K562 (cell line): ENCODE measurements around the gene RPF1. TPM values are rescaled to one million over a fixed set of nuclear protein-coding genes. Genes with fewer than 3 reads are reported as not detected.

ENCODE experiments used
- ATAC-seq: fragments of 200-7000 bp; cut with Tn5 transposase; 3 replicates; pipeline ENCODE4 v1.9.1; 2020; ENCODE audit warnings: moderate library complexity
- BruUV-seq: library from RNA; stranded (reverse); fragments of 400-500 nt; replicated peaks from 2 replicates; lab custom pipeline; 2021; lab: Mats Ljungman, UMichigan
- CTCF ChIA-PET: fragments of 300-600 bp; formaldehyde crosslinking; extraction: SDS; loops from one replicate; lab custom pipeline; 2021; ENCODE audit warnings: low intra/inter-chr PET ratio; lab: Yijun Ruan, JAX
- POLR2A ChIA-PET: fragments of 300-600, 350-650 bp; sonication (Branson Sonifier 250); formaldehyde crosslinking; extraction: SDS; loops from one replicate; lab custom pipeline; 2021; ENCODE audit warnings: antibody characterized with exemption, inconsistent platforms; lab: Yijun Ruan, JAX
- DNase-seq, 4 experiments: peaks; one replicate each; pipeline versions ENCODE4 v3.0.0 to v3.0.0-alpha.2; 2011 to 2018; ENCODE audit warnings: low spot score in 3 of 4, mixed read lengths in 3 of 4; ENCODE audit errors: extremely low read depth in 1 of 4
- FAIRE-seq: peaks from 2 replicates; lab custom pipeline; 2011; peaks lifted over from hg19 to GRCh38; lab: Jason Lieb, UNC
- H2AFZ ChIP-seq: 2 replicates; pipeline ENCODE4 v1.6.0; 2011; ENCODE audit warnings: low read depth, low read length, control low read depth, inconsistent platforms
- H3K27ac ChIP-seq: fragments of 200-600 bp; 3 replicates; pipeline ENCODE4 v1.8.0; 2011; ENCODE audit warnings: low read depth, mild to moderate bottlenecking, control low read depth, inconsistent platforms, low read length, moderate library complexity, mixed read lengths; ENCODE audit errors: extremely low read depth
- H3K27me3 ChIP-seq, 2 experiments: fragments of 300-600 bp in 1 of 2; 2 replicates in 1 of 2; 3 replicates in 1 of 2; pipeline versions ENCODE4 v1.6.0 to v1.8.0; 2011; ENCODE audit warnings: inconsistent platforms in 2 of 2, low read length in 2 of 2, mild to moderate bottlenecking in 1 of 2, mixed read lengths in 1 of 2, moderate library complexity in 1 of 2; ENCODE audit not compliant: control insufficient read depth in 2 of 2, insufficient read depth in 2 of 2
- H3K36me3 ChIP-seq: fragments of 300-600 bp; 3 replicates; pipeline ENCODE4 v1.8.0; 2011; ENCODE audit warnings: mild to moderate bottlenecking, low read length, inconsistent platforms; ENCODE audit not compliant: control insufficient read depth, insufficient read depth
- H3K4me1 ChIP-seq, 2 experiments: fragments of 200-600 bp in 1 of 2; replicated peaks in 1 of 2; 2 replicates in 1 of 2; 3 replicates in 1 of 2; pipeline versions ENCODE4 v1.5.1 to v1.8.0; 2011; ENCODE audit warnings: inconsistent platforms in 2 of 2, low read length in 2 of 2, mild to moderate bottlenecking in 1 of 2, mixed read lengths in 1 of 2, moderate library complexity in 1 of 2; ENCODE audit not compliant: control insufficient read depth in 2 of 2, insufficient read depth in 2 of 2
- H3K4me2 ChIP-seq: 2 replicates; pipeline ENCODE4 v1.6.1; 2011; ENCODE audit warnings: low read length, control low read depth, inconsistent platforms, mixed read lengths; ENCODE audit not compliant: insufficient read depth
- H3K4me3 ChIP-seq: fragments of 200-600 bp; sonication (generic), shearing (Covaris generic); 2 replicates; pipeline ENCODE4 v1.5.1; 2016; ENCODE audit warnings: control low read depth, inconsistent platforms
- H3K79me2 ChIP-seq: fragments of 200-600 bp; 3 replicates; pipeline ENCODE4 v1.8.0; 2011; ENCODE audit warnings: low read length, inconsistent platforms; ENCODE audit not compliant: control insufficient read depth, insufficient read depth
- H3K9ac ChIP-seq, 2 experiments: 2 replicates each; pipeline versions ENCODE4 v1.6.0 to v1.6.1; 2011; ENCODE audit warnings: low read depth in 2 of 2, low read length in 2 of 2, control low read depth in 1 of 2, inconsistent platforms in 1 of 2, mild to moderate bottlenecking in 1 of 2, mixed read lengths in 1 of 2; ENCODE audit not compliant: insufficient read depth in 1 of 2
- H3K9me1 ChIP-seq: one replicate; pipeline ENCODE4 v1.6.0; 2011; ENCODE audit warnings: inconsistent platforms, mild to moderate bottlenecking, low read length, moderate library complexity; ENCODE audit not compliant: control insufficient read depth, insufficient read depth
- H3K9me3 ChIP-seq: replicated peaks from 2 replicates; pipeline ENCODE4 v1.5.1; 2011; ENCODE audit warnings: low read depth, low read length, inconsistent platforms; ENCODE audit not compliant: control insufficient read depth, insufficient read depth
- H4K20me1 ChIP-seq: replicated peaks from 2 replicates; pipeline ENCODE4 v1.6.1; 2011; ENCODE audit warnings: low read length, inconsistent platforms, mixed read lengths; ENCODE audit not compliant: control insufficient read depth, insufficient read depth
- ZFX ChIP-seq: sonication (generic); formaldehyde crosslinking; IDR thresholded peaks from 2 replicates; pipeline ENCODE4 v1.8.0; 2022; ENCODE audit warnings: mild to moderate bottlenecking, missing genetic modification reagents, moderate library complexity
- WGBS: fragments of 100-300 bp; shearing (Covaris generic); methylation state at CpG from one replicate; pipeline ENCODE4 v1.1.6; 2016; ENCODE audit warnings: low coverage, mixed read lengths; ENCODE audit not compliant: insufficient coverage; ENCODE audit errors: missing lambda C conversion rate; 5-methylcytosine and 5-hydroxymethylcytosine counted together
- in situ Hi-C: fragments of 300-500 bp; cut with MboI; formaldehyde crosslinking; loops from 4 replicates; pipeline ENCODE4 v1.15.0; 2018; ENCODE audit warnings: inconsistent platforms, mixed read lengths
- intact Hi-C: fragments of 100-400 bp; cut with micrococcal nuclease; formaldehyde crosslinking; loops from 2 replicates; pipeline ENCODE4 v1.14.2; 2022
- polyA plus RNA-seq, 8 experiments: library from polyadenylated mRNA; depleted of rRNA in 4 of 8; stranded (reverse) in 5 of 8; unstranded in 3 of 8; fragments of >200 nt; fragmentation: Nextera tagmentation in 2 of 8; fragmentation: Illumina TruSeq in 1 of 8; extraction: Ambion mirVana in 2 of 8; extraction: Trizol in 1 of 8; gene quantifications; 2 replicates each; pipeline versions ENCODE4 v1.2.1 to v1.2.3, GENCODE V29; 2011 to 2014; ENCODE audit warnings: inconsistent platforms in 1 of 8, missing spikeins in 1 of 8
- total RNA-seq, 7 experiments: library from RNA; depleted of rRNA in 6 of 7; stranded (reverse); fragments of >200 nt in 6 of 7; fragmentation: Illumina TruSeq in 2 of 7; extraction: Trizol in 2 of 7; gene quantifications; 2 replicates each; pipeline versions ENCODE4 v1.2.1 to v1.2.3, GENCODE V29; 2011 to 2021; ENCODE audit warnings: low replicate concordance in 1 of 7
- TF ChIP-seq, protein P1 (sequence below), 2 experiments: fragments of 450-650 bp in 1 of 2; sonication (generic) in 1 of 2; formaldehyde crosslinking in 1 of 2; IDR thresholded peaks; 2 replicates each; pipeline versions ENCODE4 v1.7.1 to v1.9.0; 2016 to 2022; ENCODE audit warnings: inconsistent platforms in 1 of 2, mild to moderate bottlenecking in 1 of 2, missing genetic modification reagents in 1 of 2
- TF ChIP-seq, protein P2 (sequence below): fragments of 250-450 bp; sonication (Bioruptor Pico); IDR thresholded peaks from 2 replicates; pipeline ENCODE4 v1.5.0; 2022; ENCODE audit warnings: mild to moderate bottlenecking
- TF ChIP-seq, protein P3 (sequence below): sonication (generic); IDR thresholded peaks from 2 replicates; pipeline ENCODE4 v1.6.1; 2016
- TF ChIP-seq, protein P4 (sequence below): sonication (generic); formaldehyde crosslinking; IDR thresholded peaks from 2 replicates; pipeline ENCODE4 v1.8.0; 2022; ENCODE audit warnings: mild to moderate bottlenecking, missing genetic modification reagents

Gene RPF1
- total and polyA plus RNA-seq, 9 of the 15 experiments (the other 6 are each of a cell fraction or from before 2014, with no cell fraction given) = 52.4 to 156 (median 90.2) TPM

DNA sequence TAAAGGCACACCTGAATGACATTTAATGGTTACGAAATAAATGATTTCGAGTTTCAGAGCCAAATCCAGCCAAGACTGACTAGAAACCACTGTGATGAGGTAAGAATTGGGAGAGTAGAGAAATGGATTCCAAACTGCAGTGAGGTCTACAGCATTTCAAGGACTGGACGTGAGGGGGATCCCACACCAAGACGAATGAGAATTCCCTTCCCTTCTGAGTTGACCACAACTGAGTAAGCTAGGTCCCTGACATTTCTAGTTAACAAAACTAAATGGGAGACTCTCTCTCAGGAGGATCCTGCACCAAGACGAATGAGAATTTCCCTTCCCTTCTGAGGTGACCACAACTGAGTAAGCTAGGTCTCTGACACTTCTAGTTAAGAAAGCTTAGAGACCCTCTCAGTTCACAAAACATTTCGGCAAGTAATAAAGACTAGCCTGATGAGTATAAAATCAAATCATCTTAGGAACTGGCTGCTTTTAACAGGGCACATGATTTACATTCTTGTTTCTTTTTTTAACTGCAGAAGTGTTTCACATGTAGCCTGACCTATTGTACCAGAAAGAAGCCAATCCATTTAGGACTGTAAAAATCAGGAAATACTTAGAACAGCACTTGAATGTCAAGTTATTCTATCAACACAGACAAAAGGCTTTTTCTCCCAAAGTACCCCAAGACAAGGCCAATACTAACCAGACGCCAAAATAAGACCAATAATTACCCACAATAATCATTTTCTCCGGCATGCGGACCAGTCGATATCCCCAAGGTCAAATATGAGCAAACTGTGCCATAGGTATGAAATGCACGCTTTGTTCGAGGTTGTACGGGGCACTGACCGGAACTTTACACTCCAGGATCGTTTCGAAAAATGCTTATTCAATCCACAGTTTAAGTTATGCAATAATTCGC, 25.8 kb downstream of the RPF1 start:
- Histone ChIP-seq H4K20me1 (peaks cover 18% of the 10 kb centered on the region), H3K9me3 (no peaks in the 10 kb centered on the region; the same call in 1 of the 2 replicates), H3K27ac (peak overlapping the region; percentile 97), H3K9me1 (no peaks in the 10 kb centered on the region), H3K36me3 (peaks cover 52% of the 10 kb centered on the region), H3K4me3 (peak overlapping the region; percentile 69), H3K4me2 (peak overlapping the region; percentile 98), H2AFZ (peak overlapping the region; percentile 83; the same call in 1 of the 2 replicates), H3K79me2 (peaks cover 82% of the 10 kb centered on the region), H3K4me1 (peaks cover 4 to 10% of the 10 kb centered on the region in 2 experiments; a peak in 4 of 5 replicates), H3K27me3 (no peaks in the 10 kb centered on the region), H3K9ac (peak overlapping the region; percentile 98 to 99)
- in situ Hi-C loops (no loop called here), intact Hi-C loops (loop anchor here (2.0 to 10.0 kb wide), 3 partner anchors 70 to 200 kb away; partner anchors contain the start of genes CTBS and SAMD13)
- ChIA-PET POLR2A (interaction anchor here (0.6 to 4.1 kb wide), 9 partner anchors 9 to 110 kb away, joined by 3 to 34 read pairs (median 4); no protein-coding TSS in a partner anchor), CTCF (interaction anchor here (0.7 to 1.1 kb wide), 3 partner anchors 21 to 133 kb away, joined by 3 to 7 read pairs (median 4); no protein-coding TSS in a partner anchor)
- WGBS = 1% methylated on average over 17 of the region's 17 CpGs
- peak in 2 of 4 experiments; percentile 25 to 53 for DNase-seq
- BruUV-seq = TSS peak; percentile 41
- FAIRE-seq = peak; percentile 70
- ATAC-seq = peak; percentile 11
- TF ChIP-seq, protein P1, sequence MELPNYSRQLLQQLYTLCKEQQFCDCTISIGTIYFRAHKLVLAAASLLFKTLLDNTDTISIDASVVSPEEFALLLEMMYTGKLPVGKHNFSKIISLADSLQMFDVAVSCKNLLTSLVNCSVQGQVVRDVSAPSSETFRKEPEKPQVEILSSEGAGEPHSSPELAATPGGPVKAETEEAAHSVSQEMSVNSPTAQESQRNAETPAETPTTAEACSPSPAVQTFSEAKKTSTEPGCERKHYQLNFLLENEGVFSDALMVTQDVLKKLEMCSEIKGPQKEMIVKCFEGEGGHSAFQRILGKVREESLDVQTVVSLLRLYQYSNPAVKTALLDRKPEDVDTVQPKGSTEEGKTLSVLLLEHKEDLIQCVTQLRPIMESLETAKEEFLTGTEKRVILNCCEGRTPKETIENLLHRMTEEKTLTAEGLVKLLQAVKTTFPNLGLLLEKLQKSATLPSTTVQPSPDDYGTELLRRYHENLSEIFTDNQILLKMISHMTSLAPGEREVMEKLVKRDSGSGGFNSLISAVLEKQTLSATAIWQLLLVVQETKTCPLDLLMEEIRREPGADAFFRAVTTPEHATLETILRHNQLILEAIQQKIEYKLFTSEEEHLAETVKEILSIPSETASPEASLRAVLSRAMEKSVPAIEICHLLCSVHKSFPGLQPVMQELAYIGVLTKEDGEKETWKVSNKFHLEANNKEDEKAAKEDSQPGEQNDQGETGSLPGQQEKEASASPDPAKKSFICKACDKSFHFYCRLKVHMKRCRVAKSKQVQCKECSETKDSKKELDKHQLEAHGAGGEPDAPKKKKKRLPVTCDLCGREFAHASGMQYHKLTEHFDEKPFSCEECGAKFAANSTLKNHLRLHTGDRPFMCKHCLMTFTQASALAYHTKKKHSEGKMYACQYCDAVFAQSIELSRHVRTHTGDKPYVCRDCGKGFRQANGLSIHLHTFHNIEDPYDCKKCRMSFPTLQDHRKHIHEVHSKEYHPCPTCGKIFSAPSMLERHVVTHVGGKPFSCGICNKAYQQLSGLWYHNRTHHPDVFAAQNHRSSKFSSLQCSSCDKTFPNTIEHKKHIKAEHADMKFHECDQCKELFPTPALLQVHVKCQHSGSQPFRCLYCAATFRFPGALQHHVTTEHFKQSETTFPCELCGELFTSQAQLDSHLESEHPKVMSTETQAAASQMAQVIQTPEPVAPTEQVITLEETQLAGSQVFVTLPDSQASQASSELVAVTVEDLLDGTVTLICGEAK (IDR thresholded peaks at IDR 0.05) = 0 out of 2 replicates have a peak, but pooled peaks have one; percentile 37
- TF ChIP-seq, protein P1 (CRISPR knock-in tag; IDR thresholded peaks at IDR 0.05) = no peak
- TF ChIP-seq, protein P2, sequence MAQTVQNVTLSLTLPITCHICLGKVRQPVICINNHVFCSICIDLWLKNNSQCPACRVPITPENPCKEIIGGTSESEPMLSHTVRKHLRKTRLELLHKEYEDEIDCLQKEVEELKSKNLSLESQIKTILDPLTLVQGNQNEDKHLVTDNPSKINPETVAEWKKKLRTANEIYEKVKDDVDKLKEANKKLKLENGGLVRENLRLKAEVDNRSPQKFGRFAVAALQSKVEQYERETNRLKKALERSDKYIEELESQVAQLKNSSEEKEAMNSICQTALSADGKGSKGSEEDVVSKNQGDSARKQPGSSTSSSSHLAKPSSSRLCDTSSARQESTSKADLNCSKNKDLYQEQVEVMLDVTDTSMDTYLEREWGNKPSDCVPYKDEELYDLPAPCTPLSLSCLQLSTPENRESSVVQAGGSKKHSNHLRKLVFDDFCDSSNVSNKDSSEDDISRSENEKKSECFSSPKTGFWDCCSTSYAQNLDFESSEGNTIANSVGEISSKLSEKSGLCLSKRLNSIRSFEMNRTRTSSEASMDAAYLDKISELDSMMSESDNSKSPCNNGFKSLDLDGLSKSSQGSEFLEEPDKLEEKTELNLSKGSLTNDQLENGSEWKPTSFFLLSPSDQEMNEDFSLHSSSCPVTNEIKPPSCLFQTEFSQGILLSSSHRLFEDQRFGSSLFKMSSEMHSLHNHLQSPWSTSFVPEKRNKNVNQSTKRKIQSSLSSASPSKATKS (CRISPR knock-in tag) = no peak
- no peak for TF ChIP-seq ZFX
- TF ChIP-seq, protein P3, sequence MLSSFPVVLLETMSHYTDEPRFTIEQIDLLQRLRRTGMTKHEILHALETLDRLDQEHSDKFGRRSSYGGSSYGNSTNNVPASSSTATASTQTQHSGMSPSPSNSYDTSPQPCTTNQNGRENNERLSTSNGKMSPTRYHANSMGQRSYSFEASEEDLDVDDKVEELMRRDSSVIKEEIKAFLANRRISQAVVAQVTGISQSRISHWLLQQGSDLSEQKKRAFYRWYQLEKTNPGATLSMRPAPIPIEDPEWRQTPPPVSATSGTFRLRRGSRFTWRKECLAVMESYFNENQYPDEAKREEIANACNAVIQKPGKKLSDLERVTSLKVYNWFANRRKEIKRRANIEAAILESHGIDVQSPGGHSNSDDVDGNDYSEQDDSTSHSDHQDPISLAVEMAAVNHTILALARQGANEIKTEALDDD = peak; percentile 95
- TF ChIP-seq, protein P4, sequence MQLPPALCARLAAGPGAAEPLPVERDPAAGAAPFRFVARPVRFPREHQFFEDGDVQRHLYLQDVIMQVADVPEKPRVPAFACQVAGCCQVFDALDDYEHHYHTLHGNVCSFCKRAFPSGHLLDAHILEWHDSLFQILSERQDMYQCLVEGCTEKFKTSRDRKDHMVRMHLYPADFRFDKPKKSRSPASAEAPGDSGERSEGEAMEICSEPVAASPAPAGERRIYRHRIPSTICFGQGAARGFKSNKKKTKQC (CRISPR knock-in tag) = no peak
